Fibroblast of skin of left biceps (primary cell): Measurements from ENCODE around the gene BCKDK.
"Not testable (repeated sequence)": the region's sequence is repeated elsewhere in the genome, so short reads cannot be mapped to it uniquely, and the experiment has no call there.

ENCODE experiments used
- DNase-seq, 2 experiments: peaks; one replicate each; pipeline ENCODE4 v3.0.0-alpha.2; 2013; ENCODE audit warnings: low read depth in 2 of 2

BCKDK gene

DNA sequence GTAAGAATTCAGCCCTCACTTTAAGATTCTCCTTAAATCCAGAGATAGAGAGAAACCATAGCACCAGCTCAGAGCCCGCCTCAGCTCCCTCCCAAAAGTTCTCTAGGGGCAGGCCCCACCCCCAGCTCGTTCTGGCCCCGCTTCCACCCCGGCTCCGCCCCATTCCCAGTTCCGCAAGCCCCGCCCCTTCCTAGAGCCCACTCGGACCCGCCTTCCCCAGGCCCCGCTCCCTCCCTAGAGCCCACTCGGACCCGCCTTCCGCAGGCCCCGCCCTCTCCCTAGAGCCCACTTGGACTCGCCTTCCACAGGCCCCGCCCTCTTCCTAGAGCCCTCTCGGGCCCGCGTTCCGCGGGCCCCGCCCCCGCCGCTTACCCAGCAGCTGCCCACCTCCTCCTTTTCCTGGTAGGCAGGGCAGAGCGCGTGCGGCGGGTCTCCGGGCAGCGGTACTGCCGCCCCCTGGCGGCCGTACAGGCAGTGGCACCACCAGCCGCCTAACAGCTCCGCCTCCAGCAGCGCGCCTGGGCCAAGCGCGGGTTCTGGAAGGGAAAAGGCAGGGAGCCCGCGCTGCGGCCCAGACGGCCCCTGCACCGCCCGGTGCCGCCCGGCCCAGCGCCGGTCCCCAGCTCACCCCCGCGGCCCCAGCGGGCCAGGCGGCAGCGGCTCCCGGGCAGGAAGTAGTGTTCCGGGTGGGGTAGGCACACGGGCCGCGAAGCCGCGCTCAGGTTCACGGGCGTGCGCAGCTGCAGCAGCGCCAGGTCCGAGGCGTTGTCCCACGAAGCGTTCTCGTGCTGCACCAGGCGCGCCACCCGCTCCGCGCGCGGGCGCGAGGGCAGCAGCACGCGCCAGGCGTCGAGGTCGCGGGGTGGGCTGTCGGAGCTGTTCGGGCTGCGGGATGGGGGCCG lies 34.2 kb downstream of the BCKDK start:
- peak; percentile 96 to 98 for DNase-seq

DNA sequence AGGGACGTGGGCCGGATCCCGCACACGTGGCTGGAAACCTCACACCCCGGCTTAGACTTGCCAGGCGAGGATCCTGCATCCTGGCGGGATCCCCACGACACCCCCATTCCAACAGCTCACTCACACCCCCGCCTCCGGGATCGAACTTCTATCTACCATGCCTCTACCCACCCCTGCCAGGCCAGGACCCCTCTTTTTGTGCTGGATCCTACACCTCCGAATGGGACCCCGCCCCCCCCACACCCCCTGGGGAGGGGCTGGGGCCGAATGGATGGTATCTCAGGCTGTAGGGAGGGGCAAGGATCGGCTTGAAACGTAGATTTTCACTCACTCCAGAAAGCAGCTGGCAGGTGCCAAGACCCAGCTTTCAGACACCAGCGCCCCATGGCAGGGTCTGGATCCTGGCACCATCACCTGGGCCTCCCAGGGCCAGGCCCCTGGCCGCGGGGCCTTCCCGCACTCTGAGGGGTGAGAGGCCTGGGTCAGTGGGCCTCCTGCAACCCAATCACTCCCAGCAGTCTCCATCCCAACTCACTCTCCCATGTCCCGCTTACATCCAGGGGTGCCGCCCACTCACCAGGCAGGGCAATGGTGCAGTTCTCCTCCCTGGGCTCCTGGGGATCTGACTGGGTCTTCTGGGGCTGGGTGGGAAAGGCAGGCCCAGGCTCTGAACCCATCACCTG lies 35.0 kb downstream of the BCKDK start:
- no peak for DNase-seq

DNA sequence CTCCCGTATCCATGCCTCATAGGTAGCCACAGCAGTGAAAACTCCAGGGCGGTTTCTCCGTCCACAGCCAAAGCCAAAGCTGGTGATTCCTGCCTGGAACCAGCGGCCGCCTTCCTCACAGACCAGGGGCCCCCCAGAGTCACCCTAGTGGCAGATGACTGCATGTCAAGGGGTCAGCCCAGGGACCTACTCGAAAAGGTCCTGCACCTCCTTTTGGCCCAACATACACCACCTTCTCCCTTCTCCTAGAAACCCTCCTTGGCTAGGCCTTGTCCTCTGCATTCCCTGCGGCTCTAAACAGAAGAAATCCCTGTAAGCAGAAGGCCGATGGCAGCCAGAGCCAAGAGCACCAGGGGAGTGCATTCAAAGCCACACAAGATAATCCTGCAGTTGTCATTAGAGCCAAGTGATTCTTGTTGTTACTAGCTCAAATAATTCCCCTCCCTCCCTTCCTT lies 35.5 kb downstream of the BCKDK start:
- DNase-seq = no peak

DNA sequence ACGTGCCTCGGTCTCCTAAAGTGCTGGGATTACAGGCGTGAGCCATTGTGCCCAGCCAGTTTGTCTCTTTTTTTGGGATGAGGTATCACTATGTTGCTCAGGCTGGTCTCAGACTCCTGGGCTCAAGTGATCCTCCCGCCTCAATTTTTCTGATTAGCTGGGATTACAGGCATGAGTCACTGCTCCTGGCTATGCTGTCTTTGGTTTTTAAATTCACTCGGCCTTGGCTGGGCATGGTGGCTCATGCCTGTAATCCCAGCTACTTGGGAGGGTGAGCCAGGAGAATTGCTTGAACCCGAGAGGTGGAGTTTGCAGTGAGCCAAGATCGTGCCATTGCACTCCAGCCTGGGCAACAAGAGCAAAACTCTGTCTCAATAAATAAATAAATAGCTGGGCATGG lies 36.2 kb downstream of the BCKDK start:
- DNase-seq = not testable (repeated sequence)

DNA sequence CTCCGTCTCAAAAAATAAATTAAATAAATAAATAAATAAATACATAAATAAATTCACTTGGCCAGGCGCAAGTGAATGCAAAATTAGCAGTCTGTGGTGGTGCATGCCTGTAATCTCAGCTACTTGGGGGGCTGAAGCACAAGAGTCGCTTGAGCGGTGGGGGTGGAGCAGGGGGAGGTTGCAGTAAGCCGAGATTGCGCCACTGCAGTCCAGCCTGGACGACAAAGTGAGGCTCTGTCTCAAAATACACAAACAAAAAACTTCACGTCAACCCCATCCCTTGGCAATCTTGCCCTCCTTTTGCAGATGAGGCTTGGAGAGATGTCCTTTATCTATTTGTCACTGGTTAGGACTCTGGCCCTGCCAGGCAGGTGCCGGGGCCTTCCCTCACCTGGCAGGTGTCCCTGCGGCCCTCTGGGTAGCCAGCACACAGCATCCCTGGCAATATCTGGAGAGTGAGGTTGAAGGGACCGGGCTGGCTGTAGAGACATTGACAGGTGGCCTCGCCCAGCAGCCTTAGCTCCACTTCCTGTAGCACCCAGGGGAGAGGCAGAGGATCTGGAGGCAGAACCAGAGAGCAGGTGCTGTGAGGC lies 37.3 kb downstream of the BCKDK start:
- no peak for DNase-seq

DNA sequence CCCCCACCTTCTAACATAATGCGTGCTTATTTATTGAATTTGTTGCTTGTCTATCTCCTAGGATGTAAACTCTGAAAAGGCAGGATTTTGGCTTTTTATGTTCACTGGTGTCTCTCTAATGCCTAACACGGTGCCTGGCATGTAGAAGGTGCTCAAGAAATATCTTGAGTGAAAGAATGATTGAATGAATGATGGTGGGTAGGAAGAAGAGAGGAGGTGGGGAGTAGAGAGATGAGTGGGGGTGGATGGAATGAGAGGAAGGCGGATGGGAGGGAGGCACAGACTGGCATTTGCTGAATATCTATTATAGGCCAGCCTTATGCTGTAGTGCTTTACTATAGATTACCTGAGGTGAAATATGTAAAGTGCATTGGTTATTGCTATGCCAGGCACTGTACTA lies 39.4 kb downstream of the BCKDK start:
- no peak for DNase-seq

DNA sequence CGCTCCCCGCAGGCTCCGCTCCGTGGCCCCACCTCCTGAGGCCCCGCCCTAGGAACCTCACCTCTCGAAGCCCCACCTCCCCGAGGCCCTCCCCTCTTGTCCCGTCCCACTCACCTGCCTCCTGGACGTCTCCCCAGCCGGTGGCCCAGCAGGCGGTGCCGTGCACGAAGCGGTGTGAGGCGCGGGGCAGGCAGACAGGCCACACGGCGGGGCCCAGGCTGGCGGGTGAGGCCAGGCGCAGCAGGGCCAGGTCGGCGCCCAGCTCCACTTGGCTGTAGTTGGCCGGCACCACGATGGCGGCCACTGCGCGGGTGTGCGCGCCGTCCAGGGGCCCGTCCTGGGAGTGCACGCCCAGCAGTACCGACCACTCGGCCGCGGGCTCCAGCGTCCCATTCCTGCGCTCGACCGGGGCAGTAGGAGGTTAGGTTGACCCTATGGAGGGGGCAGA lies 40.1 kb downstream of the BCKDK start:
- no peak for DNase-seq

DNA sequence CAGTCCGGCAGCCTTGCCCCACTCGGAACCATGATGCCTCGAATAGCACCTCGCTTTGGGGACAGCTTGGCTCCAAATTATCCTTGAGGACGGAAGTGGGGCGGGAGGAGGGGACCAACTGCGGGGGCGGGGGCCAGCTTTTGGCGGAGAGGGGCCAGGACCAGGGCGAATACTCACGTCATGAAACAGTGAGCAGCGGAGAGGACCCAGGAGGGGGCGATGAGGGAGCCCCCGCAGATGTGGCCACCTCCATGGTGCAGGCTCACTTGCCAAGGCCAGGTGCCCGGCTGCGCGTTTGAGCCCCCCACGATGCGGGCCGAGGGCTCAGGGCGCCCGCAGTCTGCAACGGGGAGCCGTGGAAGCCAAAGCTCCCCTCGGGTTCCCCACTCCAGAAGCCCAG lies 40.7 kb downstream of the BCKDK start:
- DNase-seq = no peak

DNA sequence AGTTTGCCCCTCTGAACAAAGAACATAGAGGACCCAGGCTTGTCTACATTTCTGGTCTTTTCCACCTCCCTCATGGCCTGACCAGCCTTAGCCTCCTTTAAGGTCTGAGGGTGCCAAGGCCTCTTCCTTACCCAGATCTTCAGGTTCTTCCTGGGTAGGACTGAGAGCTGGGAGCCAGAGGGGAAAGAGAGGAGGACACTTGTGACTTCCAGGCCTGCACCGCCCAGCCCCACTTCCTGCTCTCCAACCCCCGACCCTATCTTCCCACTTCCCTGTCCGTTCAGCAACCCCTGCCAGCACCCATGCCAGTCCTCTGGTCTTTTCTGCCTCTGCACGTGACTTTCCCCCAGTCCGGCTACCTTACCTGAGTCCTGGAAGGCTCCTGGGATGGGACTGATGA lies 41.1 kb downstream of the BCKDK start:
- no peak for DNase-seq

DNA sequence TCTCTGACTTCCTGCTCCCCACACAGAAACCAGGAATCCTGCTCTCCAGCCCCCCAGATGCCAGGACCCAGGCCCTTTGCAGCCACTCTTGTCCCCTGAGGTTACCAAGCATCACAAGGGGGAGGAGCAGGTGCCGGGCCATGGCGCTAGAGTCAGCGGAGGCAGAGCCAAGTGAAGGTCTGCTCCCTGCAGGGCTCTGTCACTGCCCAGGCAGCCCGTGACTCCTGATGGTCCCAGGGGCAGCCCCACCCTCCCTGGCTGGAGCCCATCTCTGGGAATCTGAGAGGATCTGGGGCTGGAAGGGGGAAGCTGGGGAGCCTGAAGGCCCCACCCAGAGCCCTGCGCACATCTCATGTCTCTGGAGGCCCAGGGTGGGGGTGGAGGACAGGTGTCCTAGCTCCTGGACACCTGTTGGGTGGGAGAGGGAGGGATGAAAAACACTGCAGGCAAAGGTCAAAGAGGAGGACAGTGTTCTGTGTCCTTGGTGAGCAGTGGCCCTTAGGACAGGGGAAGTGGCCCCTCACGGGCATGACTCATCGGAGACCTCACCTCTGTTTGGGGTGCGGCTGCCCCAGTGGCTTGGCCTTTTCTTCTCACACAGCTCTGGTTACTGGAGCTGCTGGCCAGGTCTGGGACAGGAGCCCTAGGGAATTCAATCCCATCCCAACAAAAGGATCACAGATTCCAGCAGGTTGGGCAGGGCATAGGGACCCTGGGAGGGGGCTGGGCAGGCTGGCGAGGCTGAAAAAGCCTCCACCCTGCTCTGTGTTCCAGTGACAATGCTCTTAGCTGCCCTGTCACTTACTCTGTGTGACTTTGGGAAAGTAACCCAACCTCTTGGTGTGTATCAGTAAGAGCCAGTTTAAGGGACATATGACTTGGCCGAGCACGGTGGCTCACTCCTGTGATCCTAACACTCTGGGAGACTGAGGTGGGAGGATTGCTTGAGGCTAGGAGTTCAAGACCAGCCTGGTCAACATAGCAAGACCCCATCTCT lies 42.0 kb downstream of the BCKDK start, which contains the start of gene PRSS36:
PRSS36 (minus strand) TSS at position 173 of the 997 bp plus-strand sequence; CDS start at position 142, 31 bp downstream.
- no peak for DNase-seq

DNA sequence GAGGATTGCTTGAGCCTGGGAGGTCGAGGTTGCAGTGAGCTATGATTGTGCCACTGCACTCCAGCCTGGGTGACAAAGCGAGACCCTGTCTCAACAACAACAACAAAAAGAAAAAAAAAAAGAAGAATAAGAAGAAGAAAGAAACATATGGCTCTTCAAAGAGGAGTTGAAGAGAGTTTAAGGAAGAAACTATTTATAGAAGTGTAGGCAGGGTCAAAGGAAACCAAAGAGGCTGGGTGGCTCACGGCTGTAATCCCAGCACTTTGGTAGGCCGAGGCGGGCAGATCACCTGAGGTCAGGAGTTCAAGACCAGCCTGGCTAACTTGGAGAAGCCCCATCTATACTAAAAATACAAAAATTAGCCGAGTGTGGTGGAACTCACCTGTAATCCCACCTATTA lies 42.8 kb downstream of the BCKDK start:
- DNase-seq = not testable (repeated sequence)

DNA sequence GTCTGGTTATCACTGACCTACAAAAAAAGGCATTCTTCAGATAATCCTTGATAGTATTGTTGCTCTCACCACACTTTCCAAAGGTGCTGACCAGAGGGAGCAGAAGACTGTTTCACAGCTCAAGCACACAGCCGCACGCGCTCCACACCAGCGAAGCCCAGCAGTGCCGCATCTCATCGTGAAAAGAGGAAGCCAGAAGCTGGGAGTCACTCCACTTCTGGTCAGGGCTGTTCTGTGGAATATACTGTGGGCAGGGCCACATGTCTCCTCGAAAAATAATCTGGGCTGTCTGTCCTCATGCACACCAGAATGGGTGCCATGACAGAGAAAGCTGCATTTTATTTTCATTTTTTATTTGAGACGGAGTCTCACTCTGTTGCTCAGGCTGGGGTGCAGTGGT lies 49.0 kb downstream of the BCKDK start:
- no peak for DNase-seq
